GM19238 (cell line): ENCODE data around the gene IFT88.

Source experiments
- DNase-seq: peaks from one replicate; pipeline ENCODE4 v3.0.0; 2011; ENCODE audit warnings: low spot score; ENCODE audit not compliant: insufficient read length

Gene IFT88

DNA sequence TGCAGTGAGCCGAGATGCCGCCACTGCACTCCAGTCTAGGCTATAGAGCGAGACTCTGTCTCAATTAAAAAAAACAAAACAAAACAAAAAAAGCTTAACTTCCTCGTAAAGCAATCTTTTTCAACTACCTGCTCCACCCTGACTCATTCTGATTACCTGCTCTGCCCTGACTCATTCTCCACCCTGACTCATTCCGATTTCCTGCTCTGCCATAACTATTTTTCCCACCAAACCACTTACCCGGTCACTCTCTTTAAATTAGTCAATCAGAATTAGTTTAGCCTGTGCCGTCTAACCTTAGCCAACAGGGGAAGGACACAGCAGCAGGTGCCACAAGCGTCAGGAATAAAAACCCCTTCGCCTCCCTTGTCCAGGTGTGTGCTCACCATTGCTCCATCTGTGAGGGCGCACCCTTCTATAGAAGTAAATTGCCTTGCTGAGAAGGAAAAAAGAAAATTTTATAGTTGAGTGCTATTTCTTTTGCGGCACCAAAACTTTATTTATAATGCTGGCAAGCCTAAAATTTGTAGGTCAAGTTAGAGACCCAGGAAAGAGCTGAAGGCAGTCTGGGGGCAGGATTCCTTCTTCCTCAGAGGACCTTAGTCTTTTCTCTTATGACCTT lies 1.7 kb upstream of the IFT88 start:
- DNase-seq = no peak

DNA sequence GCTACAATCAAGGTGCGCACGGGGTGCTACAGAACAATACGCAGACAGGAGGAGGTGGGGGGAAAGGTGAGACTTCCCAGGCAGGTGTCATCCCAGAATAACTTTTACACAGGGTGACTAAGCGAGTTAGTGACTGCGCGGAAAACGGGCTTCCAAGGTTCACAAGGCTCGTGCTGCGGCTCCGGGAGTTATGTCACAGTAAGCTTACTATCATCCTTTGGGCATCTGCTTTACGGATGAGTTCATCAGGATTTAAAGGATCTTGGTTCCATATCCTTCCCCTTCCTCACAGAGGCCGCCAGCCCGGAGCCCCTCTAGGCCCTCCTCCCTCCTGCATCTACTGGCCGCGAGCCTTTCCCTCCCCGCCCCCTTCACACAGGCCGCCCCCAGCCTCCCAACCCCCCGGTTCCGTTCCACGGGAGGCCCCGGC lies 474 bp upstream of the IFT88 start:
- DNase-seq = no peak

DNA sequence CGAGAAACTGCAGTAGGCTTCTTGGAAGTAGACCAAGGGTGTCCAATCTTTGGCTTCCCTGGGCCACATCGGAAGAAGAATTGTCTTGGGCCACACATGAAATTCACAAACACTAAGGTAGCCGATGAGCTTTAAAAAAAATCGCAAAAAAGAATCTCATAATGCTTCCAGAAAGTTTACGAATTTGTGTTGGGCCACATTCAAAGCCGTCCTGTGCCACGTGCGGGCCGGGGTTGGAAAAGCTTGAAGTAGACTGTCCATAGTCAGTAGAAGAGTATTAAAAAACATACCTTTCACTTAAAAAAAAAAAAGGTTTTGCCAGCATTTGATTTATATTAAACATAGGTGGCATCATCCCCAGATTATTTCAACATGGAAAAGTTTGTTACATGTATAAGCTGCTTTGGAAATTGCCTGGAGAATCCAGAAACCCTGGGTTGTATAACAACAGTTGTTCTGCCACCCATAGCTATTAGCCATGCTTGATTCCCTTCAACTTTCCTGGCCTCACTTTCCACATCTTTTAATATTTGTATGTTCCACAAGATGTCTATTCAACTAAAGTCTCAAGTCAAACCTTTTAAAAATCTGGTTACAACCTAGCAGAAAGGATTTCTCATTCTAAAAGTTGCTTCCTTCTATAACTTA lies 1.0 kb downstream of the IFT88 start:
- no peak for DNase-seq

DNA sequence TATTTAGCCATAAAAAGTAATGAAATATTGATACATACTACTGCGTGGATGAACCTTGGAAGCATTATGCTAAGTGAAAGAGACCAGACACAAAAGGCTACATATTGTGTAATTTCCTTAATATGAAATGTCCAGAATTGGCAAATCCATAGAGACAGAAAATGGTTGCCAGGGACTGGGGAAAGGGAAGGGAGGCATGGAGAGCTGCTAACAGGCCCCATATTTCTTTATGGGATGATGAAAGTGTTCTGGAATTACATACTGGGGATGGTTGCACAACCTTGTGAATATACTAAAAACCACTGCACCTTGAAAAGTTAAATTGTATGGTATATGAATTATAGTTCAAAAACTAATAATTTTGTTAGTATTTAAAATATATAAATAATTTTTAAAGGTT lies 3.6 kb downstream of the IFT88 start:
- DNase-seq = no peak

DNA sequence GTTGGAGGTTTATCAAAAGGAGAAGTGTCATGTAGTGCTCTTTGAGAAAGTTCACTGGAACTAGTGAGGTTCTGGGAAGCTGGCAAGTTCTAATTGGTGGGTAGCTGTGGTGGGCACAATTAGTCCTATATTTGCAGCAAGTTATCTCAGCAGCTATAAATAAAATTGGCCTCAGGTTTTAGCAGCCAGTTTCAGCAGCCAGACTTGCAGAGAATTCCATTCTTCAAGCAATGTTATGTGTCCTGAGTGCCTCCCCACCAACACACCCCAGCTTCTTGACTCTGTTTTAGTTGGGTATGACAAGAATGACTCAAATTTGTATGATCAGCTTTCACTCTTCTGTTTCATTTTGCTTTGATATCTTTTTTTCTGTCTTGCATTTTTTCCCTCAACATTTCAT lies 4.7 kb downstream of the IFT88 start:
- no peak for DNase-seq

DNA sequence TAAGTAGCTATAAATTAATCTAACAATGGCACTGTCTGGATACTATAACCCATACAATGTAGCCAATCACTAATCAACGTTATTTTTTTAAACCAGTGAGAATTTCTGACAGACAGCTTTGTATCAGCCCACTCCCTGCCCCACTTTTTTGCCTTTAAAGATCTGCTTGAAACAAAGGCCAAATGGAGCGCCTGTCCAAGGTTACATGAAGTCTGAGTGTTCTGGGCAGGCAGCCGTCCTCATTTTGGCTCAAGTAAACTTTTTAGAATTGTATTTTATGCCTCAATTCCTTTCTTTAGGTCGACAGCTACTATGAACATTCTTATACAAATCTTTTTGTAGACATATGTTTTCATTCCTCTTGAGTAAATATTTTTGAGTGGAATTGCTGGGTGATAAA lies 6.2 kb downstream of the IFT88 start:
- DNase-seq = no peak

DNA sequence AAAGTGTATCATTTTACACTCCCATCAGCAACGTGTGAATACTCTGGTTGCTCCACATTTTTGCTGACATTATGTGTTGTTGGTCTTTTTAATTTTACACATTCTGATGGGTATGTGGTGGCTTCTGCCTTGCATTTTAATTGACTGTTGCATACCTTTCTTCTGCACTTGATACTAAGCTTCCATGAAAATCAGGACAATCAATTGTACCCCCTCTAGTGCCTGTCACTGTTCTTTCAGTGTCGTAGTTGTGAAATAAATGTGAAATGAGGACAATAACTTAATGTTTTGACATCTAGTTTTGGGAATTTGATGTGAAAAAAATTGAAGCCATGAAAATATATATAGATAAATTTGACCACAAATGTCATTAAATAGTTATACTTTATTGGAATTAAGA lies 6.7 kb downstream of the IFT88 start:
- DNase-seq = no peak

DNA sequence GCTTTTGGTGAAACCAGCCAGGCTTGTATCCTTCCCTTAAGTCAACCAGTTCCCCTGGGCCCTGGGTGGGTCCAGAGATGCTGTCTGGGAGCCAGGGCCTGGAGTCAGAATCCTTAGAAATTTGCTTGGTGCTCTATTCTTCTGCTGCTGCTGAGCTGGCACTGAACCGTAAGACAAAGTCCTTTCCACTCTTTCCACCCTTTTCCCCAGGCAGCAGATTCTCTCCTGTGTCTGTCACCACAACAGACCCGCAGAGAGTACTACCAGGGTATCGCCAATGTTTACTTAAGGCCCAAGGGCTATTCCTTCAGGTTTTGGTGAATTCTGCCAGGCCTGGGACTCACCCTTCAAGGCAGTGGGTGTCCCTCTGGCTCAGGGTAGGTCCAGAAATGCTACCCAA lies 12.2 kb downstream of the IFT88 start:
- no peak for DNase-seq

DNA sequence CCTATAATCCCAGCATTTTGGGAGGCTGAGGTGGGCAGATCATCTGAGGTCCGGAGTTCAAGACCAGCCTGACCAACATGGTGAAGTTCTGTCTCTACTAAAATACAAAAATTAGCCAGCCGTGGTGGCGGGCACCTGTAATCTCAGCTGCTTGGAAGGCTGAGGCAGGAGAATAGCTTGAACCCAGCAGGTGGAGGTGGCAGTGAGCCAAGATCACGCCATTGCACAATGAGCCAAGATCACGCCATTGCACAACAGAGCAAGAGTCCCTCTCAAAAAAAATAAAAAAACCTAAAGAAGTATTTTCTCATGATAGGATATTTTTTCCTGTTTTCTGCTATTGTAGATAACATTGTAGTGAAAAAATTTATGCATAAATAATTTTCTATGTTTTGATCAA lies 13.3 kb downstream of the IFT88 start:
- no peak for DNase-seq

DNA sequence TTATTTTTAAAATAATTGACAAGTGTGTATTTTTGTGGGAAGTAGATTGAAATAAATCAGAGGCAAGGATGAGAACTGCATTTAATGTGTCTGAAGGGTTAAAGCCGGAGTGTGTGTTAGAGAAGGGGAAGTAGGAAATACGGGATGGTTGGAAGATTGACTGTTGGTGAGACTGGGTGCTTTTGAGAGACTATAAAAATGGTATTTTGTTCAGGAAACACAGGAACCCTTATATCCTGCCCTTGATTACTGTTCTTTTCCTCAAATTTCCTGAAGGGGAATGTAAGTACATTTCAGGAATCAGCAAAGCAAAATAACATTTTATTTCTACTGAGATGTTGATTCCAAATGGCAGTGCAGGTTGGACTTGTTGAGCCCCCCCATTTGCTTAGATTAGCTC lies 15.1 kb downstream of the IFT88 start:
- no peak for DNase-seq

DNA sequence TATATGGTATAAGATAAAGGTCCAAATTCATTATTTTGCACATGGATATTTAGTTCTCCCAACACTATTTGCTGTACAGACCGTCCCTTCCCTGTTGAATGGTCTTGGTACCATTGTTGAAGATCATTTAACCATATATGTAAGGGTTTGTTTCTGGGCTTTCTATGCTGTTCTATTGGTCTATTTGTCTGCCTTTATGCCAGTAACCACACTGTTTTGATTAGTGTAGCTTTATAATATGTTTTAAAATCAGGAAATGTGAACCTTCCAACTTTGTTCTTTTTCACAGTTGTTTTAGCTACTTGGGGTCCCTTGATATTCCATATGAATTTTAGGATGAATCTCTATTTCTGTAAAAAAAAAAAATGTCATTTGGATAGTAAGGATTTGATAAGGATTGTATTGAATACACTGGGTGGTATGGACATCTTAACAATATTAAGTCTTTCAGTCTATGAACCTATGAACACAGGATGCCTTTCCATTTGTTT lies 16.9 kb downstream of the IFT88 start:
- DNase-seq = no peak

DNA sequence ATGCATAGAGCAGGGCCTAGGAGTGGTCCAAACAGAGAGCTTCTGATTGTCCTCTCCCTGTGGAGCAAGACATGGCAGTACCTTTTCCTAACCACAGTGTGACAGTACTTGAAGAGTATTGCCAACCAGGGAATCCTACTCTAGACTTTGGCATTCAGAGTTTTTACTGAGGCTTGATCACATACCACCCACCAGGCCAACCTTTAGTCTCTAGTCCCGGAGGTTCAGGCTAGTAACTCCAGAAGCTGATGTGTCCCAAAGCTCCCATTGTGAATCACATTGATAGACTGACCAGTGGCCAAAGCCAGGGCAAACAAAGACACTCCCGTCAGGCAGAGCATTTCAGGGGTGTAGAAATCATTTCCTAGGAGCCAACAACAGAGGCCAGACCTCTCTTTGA lies 18.4 kb downstream of the IFT88 start:
- no peak for DNase-seq

DNA sequence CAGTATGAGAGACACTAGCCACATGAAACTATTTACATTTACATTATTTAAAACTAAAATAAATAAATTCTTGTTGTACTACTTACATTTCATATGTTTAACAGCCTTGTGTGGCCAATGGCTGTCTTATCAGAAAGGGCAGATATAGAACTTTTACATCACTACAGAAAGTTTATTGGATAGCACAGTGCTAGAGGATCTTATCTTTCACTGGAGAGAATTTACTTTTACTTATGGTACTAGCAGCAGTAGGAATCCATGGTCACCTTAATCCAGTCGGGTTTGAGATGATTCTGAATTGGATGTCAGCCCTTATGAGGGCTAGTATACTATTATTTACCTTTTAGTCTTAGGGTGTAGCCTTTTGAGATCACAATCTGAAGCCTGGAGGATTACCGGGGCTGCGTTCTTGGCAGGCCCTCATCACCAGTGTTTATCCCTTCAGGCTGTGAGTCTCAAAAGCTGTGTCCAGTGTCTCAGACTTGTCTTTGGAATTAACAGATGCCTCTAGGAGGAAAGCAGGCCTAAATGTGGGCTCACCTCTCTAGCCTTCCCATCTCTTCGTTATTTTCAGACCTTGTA lies 21.7 kb downstream of the IFT88 start:
- no peak for DNase-seq

DNA sequence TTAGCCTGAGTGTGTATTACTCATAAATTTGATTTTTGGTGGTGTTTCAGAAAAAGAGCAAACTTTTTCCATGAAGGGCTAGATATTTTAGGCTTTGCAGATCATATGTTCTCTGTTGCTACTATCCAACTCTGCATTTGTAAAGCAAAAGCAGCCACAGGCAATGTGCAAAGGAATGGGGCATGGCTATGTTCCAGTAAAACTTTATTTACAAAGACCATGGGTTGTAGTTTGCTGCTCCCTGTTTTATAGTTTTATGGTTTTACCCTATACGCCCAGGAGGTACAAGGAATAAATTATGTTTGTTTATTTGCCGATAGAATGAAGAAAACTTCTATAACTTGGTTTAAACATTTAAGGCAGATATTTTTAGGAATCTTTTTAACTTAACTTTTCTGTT lies 23.6 kb downstream of the IFT88 start:
- no peak for DNase-seq

DNA sequence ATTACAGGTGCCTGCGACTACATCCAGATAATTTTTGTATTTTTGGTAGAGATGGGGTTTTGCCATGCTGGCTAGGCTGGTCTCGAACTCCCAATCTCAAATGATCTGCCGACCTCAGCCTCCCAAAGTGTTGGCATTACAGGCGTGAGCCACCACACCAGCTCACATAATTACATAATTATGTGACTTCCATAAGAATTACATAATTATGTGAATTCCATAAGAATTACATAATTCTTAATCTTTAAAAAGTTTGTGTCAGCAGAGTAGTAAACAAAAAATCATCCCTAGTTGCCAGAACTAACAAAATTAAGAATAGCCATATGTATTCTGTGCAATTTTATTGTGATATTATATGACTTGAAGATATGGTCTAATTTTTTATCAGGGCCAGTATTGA lies 25.6 kb downstream of the IFT88 start:
- DNase-seq = no peak

DNA sequence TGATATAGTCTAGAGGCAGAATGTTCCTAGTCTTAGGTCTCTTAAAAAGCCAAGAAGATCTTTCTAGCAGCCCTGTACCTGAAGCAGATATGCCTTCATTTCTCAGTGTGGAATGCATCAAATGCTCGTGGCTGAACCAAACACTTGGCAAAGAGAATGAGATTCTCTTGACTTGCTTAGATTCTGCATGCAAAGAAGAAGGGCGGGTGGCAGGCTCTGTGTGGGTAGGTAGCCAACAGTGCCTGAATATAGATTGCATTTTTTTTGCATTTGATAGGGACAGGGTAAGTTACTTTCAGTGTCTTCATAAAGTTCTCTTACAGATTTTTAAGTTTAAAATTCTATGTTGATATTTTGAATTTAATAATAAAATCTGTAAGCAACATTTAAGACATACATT lies 27.3 kb downstream of the IFT88 start:
- no peak for DNase-seq

DNA sequence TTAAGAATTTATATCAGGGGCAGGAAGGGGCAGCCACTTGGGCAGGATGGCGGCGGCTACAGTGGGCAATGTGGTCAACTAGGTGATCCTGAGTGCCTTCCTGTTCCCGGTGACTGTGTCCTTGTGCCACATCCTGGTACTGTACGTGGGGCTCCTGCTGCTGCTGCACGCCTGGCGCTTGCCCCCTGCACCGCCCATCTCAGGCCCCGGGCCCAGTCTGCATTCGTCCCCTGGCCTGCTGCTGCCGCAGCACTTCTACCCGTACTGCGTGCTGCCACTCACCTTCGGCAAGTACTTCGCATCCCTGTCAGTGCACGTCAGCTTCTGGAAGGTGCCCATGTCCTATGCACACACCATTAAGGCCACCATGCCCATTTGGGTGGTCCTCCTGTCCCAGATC lies 40.1 kb downstream of the IFT88 start:
- DNase-seq = no peak

DNA sequence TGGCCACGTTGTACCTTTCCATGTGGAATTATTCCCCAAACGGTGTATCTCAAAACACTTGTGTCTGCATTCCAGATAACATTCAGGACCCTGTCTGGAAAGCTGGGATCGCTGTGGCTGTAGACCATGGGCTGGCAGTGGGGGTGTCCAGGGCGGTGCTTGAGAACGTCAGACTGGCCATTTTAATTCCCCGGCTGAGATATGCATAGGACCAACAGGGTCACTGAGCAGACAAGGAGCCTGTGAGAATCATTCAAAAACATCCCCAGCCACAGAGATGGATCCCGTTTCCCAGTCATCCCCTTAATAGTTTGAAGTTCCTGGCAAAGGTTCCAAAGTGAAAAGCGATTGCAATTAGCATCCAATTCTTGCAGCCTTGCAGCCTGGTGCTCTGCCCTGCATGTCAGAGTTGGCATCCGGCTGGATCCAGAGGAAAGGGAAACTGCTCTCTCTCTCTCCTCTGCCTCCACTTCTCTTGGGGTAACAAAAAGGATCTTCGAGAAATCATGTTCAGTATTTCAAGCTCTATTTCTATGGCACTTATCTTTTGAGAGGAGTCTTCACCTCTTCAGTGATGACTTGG lies 41.6 kb downstream of the IFT88 start:
- DNase-seq = no peak

DNA sequence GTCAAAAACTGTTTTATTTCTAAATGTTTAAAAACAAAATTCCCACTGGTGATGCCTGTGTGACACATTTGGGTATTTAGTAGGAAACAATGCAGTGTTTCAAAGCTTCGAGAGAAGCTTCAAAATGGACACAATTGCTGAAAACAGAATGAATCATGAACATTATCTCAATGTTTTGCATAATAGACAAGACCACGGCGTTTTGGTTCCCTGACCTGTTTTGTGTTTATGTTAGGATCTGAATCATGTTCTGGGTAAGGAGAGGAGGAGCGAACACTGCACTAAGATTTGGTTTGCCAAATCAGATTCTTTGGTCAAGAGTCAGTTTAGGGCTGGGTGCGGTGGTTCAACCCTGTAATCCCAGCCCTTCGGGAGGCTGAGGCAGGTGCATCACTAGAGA lies 42.2 kb downstream of the IFT88 start:
- no peak for DNase-seq

DNA sequence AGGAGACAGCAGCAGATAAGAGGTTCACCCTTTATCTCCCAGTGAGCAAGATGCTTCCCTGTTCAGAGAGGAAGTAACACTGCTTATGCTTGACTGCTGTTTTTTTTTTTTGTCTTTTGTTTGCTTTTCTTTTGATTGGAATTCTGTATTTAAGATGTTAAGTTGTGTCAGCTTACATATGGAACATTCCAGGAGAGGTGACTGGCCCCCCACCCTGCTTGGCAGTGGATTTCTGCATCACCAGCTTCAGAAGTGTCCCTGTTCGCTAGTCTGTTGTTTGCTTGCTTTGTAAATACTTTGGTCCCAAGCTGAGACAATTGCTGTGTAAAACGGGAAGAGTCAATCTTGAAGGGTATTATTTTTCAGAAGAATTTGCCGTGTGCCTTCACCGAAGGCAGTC lies 43.0 kb downstream of the IFT88 start:
- no peak for DNase-seq

DNA sequence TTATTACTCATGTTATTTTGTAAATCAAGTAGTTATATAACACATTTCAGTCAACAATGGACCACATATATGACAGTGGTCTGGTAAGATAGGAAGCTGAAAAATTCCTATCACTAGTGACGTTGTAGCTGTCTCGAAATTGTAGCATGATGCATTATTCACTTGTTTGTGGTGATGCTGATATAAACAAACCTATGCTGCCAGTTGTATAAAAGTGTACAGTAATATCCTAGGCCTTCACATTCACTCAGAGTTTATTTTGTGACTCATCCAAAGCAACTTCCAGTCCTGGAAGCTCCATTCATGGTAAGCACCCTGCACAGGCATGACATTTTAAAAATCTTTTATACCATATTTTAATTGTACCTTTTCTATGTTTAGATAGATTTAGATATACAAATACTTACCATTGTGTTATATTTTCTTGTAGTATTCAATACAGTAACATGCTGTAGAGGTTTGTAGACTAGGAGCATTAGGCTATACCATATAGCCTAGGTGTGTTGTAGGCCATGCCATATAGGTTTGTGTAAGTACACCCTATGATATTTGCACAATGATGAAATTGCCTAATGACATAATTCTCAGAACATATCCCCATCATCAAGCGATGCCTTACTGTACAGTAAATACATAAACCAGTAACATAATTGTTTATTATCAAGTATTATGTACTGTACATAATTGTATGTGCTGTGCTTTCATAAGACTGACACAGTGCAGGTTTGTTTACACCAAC lies 49.3 kb downstream of the IFT88 start:
- DNase-seq = no peak

DNA sequence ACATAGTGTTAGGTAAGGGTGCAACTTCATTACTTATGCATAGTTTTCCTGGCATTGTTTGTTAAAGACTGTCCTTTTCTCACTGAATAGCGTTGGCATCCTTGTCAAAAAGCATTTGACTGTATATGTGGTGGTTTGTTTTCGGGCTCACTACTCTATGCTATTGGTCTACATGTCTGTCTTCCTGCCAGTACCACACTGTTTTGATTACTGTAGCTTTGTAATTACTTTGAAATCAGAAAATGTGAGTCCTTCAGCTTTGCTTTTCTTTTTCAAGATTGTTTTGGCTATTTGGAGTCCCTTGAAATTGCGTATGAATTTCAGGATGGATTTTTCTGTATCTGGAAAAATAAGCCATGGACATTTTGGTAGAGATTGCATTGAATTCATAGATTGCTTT lies 56.0 kb downstream of the IFT88 start:
- DNase-seq = no peak
